ENCODE results near the gene CARD8.
"Not testable (repeated sequence)": the region's sequence is repeated elsewhere in the genome, so short reads cannot be mapped to it uniquely, and the experiment has no call there.

The CARD8 gene

GRCh38 chr19:48258992-48259391, 3.3 kb upstream of the CARD8 start:
- not testable (repeated sequence) for DNase-seq

GRCh38 chr19:48258350-48258749, 2.6 kb upstream of the CARD8 start:
- DNase-seq: no peak

DNA sequence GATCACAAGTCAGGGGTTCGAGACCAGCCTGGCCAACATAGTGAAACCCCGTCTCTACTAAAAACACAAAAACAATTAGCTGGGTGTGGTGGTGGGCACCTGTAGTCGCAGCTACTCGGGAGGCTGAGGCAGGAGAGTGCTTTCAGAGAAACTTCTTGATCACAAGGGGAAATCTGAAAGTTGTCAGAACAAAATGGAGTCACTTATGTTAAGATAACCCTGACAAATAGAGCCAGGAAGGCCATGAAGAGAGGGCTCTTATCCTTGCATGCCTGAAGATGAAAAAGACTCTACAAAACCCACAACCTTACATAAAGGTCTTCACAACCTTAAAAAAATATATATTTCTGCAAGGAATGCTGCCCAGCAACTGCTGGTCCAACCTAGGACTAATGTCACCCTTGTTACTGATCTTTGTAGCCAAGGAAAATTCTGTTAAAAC, 1.2 kb downstream of the CARD8 start:
- DNase-seq: no peak

GRCh38 chr19:48253999-48254398, 1.7 kb downstream of the CARD8 start:
- no peak for DNase-seq

- DNase-seq: no peak
These were observed 3.1 kb downstream of the CARD8 start for GRCh38 chr19:48252609-48253008.

GRCh38 chr19:48250290-48251025, 5.3 kb downstream of the CARD8 start:
- no peak for DNase-seq

GRCh38 chr19:48249502-48250014, 6.2 kb downstream of the CARD8 start:
- no peak for DNase-seq

DNA sequence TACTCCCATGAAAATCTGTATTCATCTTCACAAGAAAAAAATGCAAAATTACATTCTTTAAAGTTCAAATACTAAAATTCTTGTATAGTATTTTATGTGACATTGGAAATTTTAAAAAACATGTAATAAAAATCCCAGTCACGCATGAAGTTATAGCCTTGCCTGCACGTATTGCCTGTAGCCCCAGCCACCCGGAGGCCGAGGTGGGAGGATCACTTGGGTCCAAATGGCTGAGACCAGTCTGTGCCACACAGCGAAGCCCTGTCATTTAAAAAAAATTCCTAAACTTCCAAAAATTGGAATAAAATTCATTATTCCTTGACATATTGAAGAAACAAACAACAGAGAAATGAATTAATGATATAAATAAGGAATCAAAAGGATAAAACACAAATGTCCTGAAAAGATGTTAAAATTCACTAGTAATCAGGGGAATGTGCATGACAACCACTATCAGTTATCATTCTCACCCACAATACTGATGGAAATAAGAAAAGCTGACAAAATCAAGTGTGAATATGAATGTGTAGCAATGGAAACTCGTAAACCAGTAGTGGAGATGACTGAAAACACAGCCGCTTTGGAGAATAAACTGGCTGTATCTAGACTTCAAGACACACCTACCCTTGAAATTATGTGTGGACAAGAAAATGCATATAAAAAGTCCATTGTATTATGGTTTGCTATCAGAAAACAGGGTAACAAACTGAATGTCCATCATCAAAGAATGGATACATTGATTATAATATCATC, 7.5 kb downstream of the CARD8 start:
- no peak for DNase-seq

DNA sequence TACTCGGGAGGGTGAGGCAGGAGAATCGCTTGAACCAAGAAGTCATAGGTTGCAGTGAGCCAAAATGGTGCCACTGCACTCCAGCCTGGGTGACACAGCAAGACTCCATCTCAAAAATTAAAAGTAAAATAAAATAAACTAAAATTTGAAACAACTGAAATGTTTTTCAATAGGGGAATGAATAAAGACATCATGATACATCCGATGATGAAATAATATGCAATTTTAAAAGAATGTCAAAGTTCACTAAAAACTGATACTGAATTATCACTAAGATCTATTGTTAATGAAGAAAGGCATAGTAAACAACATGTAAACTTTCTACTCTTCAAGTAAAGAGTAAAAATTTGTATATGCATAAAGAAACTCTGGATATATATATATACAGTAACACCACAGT, 8.5 kb downstream of the CARD8 start:
- DNase-seq: no peak

- DNase-seq: no peak
These were observed 9.6 kb downstream of the CARD8 start for GRCh38 chr19:48246101-48246500.

- DNase-seq: no peak
These were observed 11.4 kb downstream of the CARD8 start for GRCh38 chr19:48244281-48244680.

- DNase-seq: not testable (repeated sequence)
These were observed 13.9 kb downstream of the CARD8 start for GRCh38 chr19:48241771-48242170.

- DNase-seq: no peak
These were observed 16.1 kb downstream of the CARD8 start for GRCh38 chr19:48239582-48240141.

DNA sequence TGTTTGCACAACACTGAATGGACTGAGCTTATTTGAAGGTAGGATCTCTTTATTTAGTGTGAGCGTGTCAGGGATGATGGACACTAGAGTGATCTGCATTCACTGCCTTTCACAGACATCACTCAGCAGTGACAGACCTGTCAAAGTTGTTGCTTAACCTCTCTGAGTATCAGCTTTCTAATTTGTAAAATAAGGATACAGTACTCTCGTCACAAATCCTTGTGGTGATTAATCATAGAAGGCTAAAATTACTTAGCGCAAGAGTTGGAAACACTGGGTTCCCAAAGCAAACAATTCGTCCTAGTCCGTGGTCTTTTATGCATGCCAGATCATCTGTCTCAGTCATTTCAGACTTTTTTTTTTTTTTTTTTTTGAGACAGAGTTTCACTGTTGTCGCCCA, 16.6 kb downstream of the CARD8 start:
- no peak for DNase-seq

DNA sequence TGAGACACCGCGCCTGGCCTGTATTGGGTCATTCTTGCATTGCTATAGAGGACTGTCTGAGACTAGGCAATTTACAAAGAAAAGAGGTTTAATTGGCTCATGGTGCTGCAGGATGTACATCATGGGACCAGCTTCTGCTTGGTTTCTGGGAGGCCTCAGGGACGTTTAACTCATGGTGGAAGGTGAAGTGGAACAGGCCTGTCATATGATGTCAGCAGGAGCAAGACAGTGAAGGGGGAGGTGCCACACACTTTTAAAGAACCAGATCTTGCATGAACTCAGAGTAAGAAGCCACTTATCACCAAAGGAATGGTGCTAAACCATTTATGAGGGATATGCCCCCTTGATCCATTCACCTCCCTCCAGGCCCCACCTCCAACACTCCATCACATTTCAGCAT, 18.7 kb downstream of the CARD8 start:
- no peak for DNase-seq

GRCh38 chr19:48230555-48231129, 25.1 kb downstream of the CARD8 start:
- no peak for DNase-seq

- DNase-seq: no peak
These were observed 34.1 kb downstream of the CARD8 start for GRCh38 chr19:48221628-48222027.

DNA sequence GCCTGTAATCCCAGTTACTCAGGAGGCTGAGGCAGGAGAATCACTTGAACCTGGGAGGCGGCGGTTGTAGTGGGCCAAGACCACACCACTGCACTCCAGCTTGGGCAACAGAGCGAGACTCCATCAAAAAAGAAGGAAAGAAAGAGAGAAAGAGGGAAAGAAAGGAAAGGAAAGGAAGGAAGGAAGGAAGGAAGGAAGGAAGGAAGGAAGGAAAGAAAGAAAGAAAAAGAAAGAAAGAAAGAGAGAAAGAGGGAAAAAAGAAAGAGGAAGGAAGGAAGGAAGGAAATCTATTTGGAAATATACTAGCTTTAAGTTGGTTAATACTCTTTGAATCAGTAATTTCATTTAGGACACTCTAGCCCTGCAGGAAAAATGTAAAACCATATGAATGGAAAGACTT, 34.9 kb downstream of the CARD8 start:
- not testable (repeated sequence) for DNase-seq

- DNase-seq: no peak
These were observed 36.7 kb downstream of the CARD8 start for GRCh38 chr19:48218997-48219396.

DNA sequence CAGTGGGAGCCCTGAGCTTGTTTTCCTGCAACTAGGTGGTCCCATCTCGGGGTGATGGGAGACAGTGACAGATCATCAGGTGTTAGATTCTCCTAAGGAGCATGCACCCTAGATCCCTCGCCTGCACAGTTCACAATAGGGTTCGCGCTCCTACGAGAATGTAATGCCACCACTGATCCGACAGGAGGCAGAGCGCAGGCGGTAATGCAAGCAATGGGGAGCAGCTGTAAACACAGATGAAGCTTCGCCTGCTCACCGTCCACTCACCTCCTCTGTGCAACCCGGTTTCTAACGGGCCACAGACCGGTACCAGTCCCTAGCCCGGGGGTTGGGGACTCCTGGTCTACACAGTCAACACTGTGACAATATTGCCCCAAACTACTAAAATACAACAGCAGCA, 38.8 kb downstream of the CARD8 start:
- DNase-seq: no peak

GRCh38 chr19:48213959-48214358, 41.8 kb downstream of the CARD8 start:
- no peak for DNase-seq

- no peak for DNase-seq
These were observed 45.7 kb downstream of the CARD8 start for GRCh38 chr19:48210005-48210404.

DNA sequence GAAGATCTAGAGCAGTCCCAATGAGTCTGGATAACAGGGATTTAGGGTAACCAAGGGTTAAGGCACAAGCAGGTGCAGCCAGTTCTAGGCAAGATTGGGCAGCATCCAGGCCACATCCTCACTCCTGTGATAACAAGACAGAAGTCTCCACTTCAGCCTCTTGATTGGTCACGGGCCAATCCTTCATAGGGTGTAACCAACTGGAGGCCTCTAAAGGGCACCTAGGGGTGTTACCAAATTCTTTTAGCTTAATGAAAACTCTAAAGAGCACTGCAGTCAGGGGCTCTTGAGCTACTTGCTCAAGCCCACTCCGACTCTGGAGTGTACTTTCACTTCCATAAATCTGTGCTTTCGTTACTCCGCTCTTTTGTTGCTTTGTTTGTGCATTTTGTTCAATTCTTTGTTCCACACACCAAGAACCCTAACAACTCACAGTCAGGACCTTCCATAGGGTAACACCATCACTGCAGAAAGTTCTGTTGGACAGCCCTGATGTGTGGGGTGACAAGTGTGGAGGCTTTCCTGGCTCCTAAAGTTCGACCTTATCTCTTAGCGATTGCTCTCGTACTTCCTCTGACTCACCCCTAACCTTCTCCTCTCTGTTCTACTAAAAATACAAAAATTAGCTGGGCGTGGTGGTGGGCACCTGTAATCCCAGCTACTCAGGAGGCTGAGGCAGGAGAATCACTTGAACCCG, 49.2 kb downstream of the CARD8 start:
- DNase-seq: no peak

All from NCI-H69 (cell line).